GM21526 (cell line): ENCODE data around the gene AUP1.

Experiments used
- ATAC-seq: cut with Tn5 transposase; IDR thresholded peaks from one replicate; pipeline ENCODE4 v1.9.1; 2021; ENCODE audit warnings: moderate library complexity; ENCODE audit not compliant: unreplicated experiment, low FRiP score

Gene AUP1

DNA sequence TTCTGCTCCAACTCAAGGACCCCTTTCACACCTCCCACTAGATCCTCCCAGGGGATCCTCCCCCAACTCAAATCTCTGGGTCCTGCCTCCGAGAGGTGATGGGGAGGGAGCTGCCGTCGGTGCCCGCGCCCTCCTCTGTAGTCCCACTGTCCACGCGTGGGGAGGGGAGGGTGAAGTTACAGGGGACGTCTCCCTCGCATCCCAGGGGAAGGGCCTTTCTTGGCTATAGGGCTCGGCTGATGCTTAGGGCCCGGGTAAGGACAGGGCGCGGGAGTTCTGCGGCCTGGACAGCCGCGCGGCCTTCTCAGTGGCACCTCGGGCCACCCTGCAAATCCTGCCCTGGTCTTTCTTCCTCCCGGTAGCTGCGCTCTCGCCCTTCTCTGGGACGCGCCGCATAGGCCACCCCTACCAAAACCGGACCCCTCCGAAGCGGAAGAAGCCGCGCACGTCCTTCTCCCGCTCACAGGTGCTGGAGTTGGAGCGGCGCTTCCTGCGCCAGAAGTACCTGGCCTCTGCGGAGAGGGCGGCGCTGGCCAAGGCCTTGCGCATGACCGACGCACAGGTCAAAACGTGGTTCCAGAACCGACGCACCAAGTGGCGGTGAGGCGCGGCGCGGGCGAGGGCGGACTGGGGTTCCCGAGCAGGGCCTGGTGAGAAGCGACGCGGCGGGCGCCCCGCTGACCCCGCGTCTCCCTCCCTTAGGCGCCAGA, 14.1 kb downstream of the AUP1 start:
- no peak for ATAC-seq

GRCh38 chr2:74514368-74515270, 14.9 kb downstream of the AUP1 start, which contains the start of gene TLX2:
TSS of gene TLX2 (plus strand) at chr2:74514450. CDS start at chr2:74514807, 357 bp downstream.
- no peak for ATAC-seq

- no peak for ATAC-seq
These were observed 15.7 kb downstream of the AUP1 start for GRCh38 chr2:74513605-74514367.

- ATAC-seq, result no peak
These were observed 16.5 kb downstream of the AUP1 start for GRCh38 chr2:74512744-74513604.

DNA sequence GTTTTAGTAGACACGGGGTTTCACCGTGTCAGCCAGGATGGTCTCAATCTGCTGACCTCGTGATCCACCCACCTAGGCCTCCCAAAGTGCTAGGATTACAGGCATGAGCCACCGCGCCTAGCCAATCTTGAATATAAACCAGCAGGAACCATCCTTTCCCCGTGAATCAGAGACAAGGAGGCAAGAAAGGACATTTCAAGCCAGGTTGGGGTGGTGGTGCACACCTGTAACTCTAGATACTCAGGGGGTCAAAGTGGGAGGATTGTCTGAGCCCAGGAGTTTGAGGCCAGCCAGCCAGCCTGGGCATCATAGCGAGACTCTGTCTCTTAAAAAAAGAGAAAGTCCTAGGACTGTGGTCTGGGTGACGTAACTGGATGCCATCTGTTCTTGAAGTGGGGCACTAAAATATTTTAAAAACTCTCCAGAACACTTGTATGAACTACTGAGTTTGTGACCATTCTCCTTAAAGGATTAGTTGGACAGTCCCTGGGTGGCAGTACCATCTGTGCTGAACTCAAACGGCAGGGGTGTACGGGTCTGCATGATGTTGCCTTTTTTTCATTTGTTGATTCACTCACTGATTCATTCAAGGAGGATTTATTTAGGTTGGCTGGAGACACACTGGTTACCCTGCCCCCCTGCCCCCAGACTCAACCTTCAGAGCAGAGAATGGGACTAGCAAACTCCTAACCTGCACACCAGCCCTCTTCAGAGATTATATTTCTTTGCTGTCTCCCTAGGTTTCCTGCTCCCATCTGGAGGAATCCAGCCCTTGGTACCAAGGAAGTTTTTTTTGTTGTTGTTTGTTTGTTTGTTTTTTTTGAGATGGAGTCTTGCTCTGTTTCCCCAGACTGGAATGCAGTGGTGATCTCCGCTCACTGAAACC, 18.2 kb downstream of the AUP1 start:
- ATAC-seq, result no peak

DNA sequence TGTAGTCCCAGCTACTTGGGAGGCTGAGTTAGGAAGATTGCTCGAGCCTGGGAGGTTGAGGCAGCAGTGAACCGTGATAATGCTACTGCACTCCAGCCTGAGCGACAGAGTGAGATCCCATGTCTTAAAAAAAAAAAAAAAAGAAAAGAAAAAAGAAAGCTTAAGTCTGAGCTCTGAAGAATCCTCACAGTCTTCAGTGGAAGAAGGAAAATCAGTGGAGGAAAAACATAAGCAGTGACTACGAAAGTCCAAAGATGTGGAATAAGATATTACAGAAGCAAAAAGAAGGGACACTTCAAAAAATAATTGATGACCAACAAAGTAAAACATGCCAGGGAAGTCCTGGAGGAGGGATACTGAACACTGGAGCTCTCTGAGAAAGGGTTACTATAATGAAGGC, 19.2 kb downstream of the AUP1 start:
- no peak for ATAC-seq

GRCh38 chr2:74507926-74508520, 21.5 kb downstream of the AUP1 start:
- no peak for ATAC-seq

DNA sequence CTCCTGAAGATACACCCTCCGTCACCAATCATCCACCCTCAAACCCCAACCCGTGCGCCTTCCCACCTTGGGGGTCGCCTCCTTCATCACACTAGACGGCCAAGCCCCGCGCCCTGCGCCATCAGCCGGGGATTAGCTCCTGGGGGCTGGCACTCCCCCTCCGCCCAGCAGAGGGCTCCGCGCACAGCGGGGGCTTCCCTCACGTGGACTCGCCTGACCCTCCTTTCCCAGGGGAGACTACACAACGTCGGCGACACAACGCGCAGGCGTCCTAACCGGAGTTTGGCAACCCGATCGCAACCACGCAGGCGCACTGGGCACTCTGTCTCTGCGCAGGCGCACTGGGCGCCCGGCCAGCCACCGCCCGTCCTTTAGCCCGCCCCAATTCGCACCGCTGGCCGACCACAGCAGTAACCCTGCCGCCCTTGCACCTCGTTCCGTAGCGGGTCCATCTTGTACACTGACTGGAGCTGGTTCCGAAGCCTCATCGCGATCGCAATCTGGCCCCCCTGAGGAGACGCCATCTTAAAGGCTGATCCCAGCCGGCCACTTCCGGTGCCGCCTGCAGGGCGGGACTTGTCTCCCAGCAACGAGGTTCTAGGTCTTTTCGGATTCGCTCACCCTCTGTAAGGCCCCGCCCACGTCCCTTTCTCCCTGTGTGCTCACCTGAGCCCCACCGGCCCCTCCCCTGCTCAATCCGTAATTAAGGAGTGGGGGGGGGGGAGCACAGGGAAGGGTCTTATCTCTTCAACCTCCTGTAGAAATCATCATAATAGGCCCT, 22.2 kb downstream of the AUP1 start, which contains the start of gene PCGF1:
TSS of gene PCGF1 (minus strand) at position 551 of the 781 bp plus-strand sequence. CDS start at position 524, 27 bp downstream.
- peak; percentile 78 for ATAC-seq

DNA sequence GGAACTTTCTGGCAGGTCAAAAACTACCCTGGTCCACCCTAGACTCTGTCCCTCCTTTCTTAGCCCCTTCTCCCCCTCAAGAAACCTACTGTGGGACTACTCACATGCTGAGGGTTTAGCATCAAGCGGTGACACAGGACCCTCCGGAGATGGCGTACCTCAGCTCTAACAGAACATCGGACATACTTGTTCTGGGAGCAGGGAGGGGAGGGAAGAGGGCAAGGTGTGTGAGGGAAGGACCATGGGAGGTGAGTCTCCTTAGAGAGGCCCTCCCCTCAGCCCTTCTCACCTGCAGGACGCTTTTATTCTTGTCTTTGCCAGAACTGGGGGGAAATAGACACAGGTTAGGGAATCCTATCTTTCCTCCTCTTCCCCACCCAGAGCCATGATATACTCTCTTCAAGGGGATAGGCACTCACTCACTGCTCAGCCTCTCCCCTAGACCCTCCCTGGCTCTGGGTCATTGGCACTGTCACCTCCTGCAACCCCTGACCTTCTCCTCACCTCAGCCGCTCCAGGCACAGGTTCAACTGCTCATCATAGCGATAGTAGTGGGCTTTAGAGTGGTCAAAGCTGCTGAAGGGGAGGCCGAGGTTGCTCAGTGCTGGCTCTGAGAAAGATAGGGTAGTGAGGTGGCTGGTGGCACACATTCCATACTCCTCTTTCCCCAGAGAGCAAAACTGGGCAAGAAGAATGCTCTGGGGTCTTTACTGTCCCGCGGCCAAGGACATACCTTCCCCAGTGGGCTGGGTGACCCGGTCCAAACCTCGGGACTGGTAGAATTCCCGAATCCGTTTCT, 23.9 kb downstream of the AUP1 start:
- no peak for ATAC-seq

DNA sequence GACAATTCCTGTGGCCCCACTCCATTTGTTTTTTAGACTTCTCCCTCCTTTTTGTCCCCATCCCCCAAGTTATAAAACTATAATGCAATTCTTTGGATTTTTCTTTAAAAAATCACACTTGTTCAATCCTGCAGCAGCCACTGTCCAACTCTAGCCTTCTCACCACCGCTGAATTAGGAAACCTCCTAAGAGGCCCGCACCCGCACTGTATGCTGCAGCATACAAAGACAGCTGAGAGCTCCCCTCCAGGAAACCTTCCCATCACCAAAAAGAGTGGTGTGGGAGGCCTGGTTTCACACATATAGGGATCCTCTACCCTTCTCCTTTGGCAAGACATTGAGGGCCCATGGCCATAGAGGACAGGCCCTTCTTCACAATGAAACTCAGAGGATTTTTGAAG, 24.9 kb downstream of the AUP1 start:
- ATAC-seq, result no peak

DNA sequence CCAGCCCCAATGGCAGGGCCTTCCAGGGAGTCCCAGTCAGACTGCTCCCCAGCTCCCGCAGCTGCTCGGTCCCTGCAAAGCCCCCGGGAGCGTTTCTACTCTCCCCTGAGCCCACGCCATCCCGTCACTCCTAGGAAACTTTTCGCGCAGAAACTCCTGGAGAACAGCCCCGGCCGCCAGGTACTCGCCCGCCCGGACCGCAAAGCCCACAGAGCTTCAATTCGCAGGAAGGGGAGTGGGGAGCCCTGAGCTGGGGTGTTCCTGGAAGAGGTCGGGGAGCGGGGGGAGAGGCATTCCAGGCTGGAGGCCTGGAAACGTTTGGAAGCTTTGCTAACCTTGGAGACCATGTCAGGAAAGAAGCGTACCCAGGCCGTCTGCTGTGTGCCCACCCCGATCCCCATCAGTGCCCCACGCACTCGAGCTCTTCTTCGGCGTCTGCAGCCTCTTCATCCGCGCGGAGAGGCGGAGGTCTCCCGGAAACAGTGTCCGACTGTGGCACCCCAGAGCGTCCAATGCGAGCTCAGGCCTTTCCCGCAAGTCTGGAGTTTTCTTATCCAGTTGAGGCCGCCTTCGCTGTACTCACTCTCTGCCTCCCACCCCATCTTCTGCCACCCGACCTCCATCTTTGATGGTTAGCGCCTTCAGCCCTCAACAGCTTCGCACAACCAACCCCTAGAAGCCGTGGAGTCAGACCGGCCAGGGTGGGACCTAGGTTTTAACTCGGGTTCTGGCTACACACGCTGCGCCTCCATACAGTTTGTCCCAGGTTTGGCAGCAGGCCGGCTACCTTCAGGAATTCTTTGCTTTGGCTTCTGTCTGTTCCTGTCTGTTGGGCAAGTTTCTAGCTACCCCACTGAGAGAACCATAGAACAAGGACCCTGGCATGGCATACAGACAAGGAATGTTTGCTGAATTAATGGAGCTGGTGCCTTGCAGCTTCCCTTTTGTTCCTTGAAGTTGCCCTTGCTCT, 25.7 kb downstream of the AUP1 start:
- ATAC-seq, result no peak

DNA sequence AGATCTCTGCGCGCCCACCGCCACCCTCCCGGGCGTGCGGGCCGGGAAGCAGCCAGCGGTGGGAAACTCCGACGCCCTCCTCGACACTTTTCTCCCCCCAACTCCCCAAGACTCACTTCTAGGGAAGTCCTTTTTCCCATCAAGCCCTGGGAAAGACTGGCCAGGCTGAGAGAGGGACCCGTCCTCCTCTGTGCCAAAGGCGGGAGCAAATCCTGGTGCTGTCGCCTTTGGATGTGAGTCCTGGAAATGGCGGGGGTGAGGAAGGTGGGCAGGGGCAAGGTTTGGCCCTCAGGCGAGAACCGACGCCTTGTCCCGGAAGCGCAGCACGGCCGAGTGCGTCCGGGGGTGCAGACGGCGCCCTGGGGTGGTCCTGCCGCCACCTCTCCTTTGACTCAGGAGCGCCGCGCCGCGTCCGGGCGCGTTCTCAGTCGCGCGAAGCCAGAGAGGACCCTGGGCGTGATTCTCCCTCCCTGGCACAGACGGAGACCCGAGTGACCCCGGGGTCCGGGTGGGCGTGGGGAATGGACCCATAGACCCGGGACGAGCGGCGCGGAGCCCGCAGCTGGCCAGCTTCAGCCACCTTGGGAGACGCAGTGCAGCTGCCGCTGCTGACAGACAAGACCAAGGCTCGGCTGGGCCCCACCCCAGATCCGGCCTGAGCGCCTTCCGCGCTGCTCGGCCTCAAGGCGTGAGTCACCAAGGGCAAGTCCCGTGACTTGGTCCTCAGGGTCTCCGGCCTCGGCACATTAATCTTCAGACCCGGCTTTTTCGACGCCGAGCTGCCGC, 26.6 kb downstream of the AUP1 start:
- ATAC-seq, result no peak

DNA sequence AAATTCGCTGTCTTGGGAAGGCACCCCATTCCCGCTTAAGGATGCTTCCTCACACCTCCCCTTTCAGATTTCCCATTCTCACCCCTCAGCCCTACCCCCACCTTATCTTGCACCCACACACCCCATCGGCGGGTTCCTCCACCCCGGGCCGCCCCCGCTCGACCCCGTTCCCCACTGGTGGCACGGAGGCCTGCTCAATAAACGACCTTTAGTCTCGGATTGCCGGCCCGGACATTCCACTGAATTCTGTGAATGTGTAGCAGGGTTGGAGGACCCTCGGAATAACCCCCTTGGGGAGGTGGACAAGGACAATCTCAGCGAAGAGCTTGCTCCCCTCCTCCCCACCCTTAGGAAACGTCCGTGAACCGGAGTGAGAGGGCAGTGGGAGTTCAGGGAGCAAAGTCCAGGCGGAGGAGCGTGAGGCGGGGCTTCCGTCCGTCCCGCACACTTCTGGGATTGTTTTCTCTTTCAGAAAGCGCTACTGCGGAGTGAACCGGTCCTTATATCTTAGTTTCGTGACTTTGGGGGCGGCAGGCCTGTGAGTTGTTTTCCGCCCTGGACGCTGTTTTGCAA, 27.3 kb downstream of the AUP1 start:
- no peak for ATAC-seq

DNA sequence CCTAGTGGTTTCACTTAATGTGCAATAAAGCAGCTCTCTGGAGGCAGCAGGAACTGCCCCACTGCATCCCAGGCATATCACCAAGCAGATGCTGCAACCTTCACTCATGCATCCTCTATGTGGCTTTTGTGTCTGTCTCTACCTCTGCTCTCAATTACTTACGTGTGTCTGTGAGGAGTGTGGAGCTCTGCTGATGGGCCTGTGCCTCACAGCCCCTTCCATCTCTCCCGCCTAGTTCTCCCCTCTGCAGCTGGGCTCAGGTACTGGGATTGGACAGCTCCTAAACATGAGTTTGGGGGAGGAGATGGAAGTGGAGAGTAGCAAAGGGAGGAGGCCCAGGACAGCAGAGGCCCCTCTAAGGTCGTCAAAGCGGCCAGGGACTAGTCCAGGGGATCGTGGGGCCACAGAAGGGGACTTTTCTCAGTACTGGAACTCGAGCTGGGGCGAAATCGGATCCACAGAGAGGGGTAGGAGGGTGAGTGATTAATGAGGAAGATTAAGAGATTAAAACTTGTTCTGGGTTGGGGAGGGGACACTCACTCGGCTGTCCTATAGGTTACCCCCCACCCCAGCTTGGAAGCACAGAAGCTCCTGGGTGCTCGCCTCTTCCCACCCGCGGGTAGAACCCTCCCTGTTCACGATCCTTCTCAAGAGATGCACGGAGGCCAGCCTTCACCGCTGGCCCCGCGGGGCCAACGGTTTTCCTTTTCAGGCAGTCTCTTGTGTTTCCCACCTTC, 28.0 kb downstream of the AUP1 start:
- no peak for ATAC-seq
